GM23338 (cell line): ENCODE data around the gene MECP2. TPM values are rescaled to one million over a fixed set of nuclear protein-coding genes. Genes with fewer than 3 reads are reported as not detected.

Source experiments
- ATAC-seq: fragments of 200-7000 bp; cut with Tn5 transposase; 3 replicates; pipeline ENCODE4 v1.9.1; 2020
- DNase-seq: peaks from one replicate; pipeline ENCODE4 v3.0.0-alpha.2; 2015; ENCODE audit warnings: low spot score
- H2AFZ ChIP-seq: fragments of 200-600 bp; sonication (generic); 2 replicates; pipeline ENCODE4 v1.8.0; 2016; ENCODE audit warnings: antibody characterized with exemption, mild to moderate bottlenecking, moderate library complexity
- H3F3A ChIP-seq: fragments of 200-600 bp; sonication (generic); replicated peaks from 2 replicates; pipeline ENCODE4 v1.8.0; 2017; ENCODE audit warnings: antibody characterized with exemption, mixed run types, low read depth
- H3K27ac ChIP-seq: fragments of 200-600 bp; sonication (generic); 2 replicates; pipeline ENCODE4 v1.6.1; 2016; ENCODE audit warnings: low read depth
- H3K27me3 ChIP-seq: fragments of 200-600 bp; sonication (generic); 2 replicates; pipeline ENCODE4 v1.8.0; 2016; ENCODE audit warnings: mild to moderate bottlenecking, mixed run types, moderate library complexity; ENCODE audit not compliant: insufficient read depth
- H3K36me3 ChIP-seq: fragments of 200-600 bp; sonication (generic); 2 replicates; pipeline ENCODE4 v1.8.0; 2016; ENCODE audit warnings: mild to moderate bottlenecking; ENCODE audit not compliant: insufficient read depth
- H3K4me1 ChIP-seq: fragments of 200-600 bp; sonication (generic); 2 replicates; pipeline ENCODE4 v1.8.0; 2016; ENCODE audit warnings: mild to moderate bottlenecking, moderate library complexity; ENCODE audit not compliant: insufficient read depth
- H3K4me2 ChIP-seq: fragments of 200-600 bp; sonication (generic); 2 replicates; pipeline ENCODE4 v1.7.1; 2017; ENCODE audit warnings: mixed run types
- H3K4me3 ChIP-seq: fragments of 200-600 bp; sonication (generic); 2 replicates; pipeline ENCODE4 v1.6.1; 2016; ENCODE audit warnings: mixed run types
- H3K79me2 ChIP-seq: fragments of 200-600 bp; sonication (generic); replicated peaks from 2 replicates; pipeline ENCODE4 v1.8.0; 2017; ENCODE audit warnings: mild to moderate bottlenecking; ENCODE audit not compliant: insufficient read depth
- H3K9me2 ChIP-seq: fragments of 200-600 bp; sonication (generic); 2 replicates; pipeline ENCODE4 v1.8.0; 2017; ENCODE audit not compliant: insufficient read depth
- H4K20me1 ChIP-seq: fragments of 200-600 bp; sonication (generic); replicated peaks from 2 replicates; pipeline ENCODE4 v1.8.0; 2017; ENCODE audit warnings: mild to moderate bottlenecking; ENCODE audit not compliant: insufficient read depth
- H3K27ac Mint-ChIP-seq: 2 replicates; pipeline ENCODE4 v1.8.0; 2020; ENCODE audit warnings: inconsistent platforms, mild to moderate bottlenecking, moderate library complexity, mixed read lengths
- H3K27me3 Mint-ChIP-seq: 3 replicates; pipeline ENCODE4 v1.8.0; 2022; ENCODE audit warnings: low read depth, mild to moderate bottlenecking, moderate library complexity, mixed read lengths, inconsistent platforms; ENCODE audit not compliant: insufficient read depth, poor library complexity
- H3K36me3 Mint-ChIP-seq: 3 replicates; pipeline ENCODE4 v1.8.0; 2021; ENCODE audit warnings: low read depth, mild to moderate bottlenecking, inconsistent platforms, moderate library complexity, mixed read lengths
- H3K4me1 Mint-ChIP-seq: 3 replicates; pipeline ENCODE4 v1.8.0; 2020; ENCODE audit warnings: mild to moderate bottlenecking, inconsistent platforms, mixed read lengths
- H3K4me3 Mint-ChIP-seq: 3 replicates; pipeline ENCODE4 v1.8.0; 2021; ENCODE audit warnings: moderate library complexity, mild to moderate bottlenecking, inconsistent platforms, mixed read lengths
- H3K9me3 Mint-ChIP-seq: 3 replicates; pipeline ENCODE4 v1.8.0; 2020; ENCODE audit warnings: moderate library complexity, mild to moderate bottlenecking, inconsistent platforms, mixed read lengths
- CREB1 ChIP-seq: fragments of 250-450 bp; sonication (Bioruptor Pico); IDR thresholded peaks from 2 replicates; pipeline ENCODE4 v1.5.0; 2020; ENCODE audit warnings: low read depth, mild to moderate bottlenecking, moderate library complexity
- EZH2 ChIP-seq: fragments of 200-600 bp; sonication (generic); IDR thresholded peaks from one replicate; pipeline ENCODE4 v1.8.0; 2017; ENCODE audit warnings: antibody characterized with exemption, mild to moderate bottlenecking, low read depth; ENCODE audit not compliant: unreplicated experiment
- EZH2phosphoT487 ChIP-seq: fragments of 200-600 bp; sonication (generic); IDR thresholded peaks from one replicate; pipeline ENCODE4 v1.8.1; 2018; ENCODE audit warnings: antibody characterized with exemption; ENCODE audit not compliant: unreplicated experiment
- JUNB ChIP-seq: IDR thresholded peaks from one replicate; pipeline ENCODE4 v1.6.1; 2016; ENCODE audit warnings: antibody characterized with exemption; ENCODE audit not compliant: unreplicated experiment
- NANOG ChIP-seq: IDR thresholded peaks from 2 replicates; pipeline ENCODE4 v1.6.1; 2016; ENCODE audit warnings: antibody characterized with exemption, borderline replicate concordance
- POLR2AphosphoS5 ChIP-seq: IDR thresholded peaks from 2 replicates; pipeline ENCODE4 v1.6.1; 2016; ENCODE audit warnings: antibody characterized with exemption, low read depth
- ZNF114 ChIP-seq: fragments of 250-450 bp; sonication (Bioruptor Pico); IDR thresholded peaks from 2 replicates; pipeline ENCODE4 v1.5.0; 2020; ENCODE audit warnings: mild to moderate bottlenecking, moderate library complexity
- ZNF331 ChIP-seq: fragments of 250-450 bp; sonication (Bioruptor Pico); IDR thresholded peaks from 2 replicates; pipeline ENCODE4 v1.5.0; 2020; ENCODE audit warnings: low read depth, mild to moderate bottlenecking, moderate library complexity
- polyA plus RNA-seq: library from polyadenylated mRNA; unstranded; fragments of >200 nt; fragmentation: Nextera tagmentation; extraction: Ambion mirVana; gene quantifications from 2 replicates; pipeline ENCODE4 v1.2.1, GENCODE V29; 2016
- total RNA-seq: library from RNA; depleted of rRNA; stranded (reverse); fragments of >200 nt; shearing (Covaris generic); gene quantifications from 2 replicates; pipeline ENCODE4 v1.2.3, GENCODE V29; 2014
- TF ChIP-seq, protein P1 (sequence below): IDR thresholded peaks from one replicate; pipeline ENCODE4 v1.6.1; 2018; ENCODE audit warnings: antibody characterized with exemption; ENCODE audit not compliant: unreplicated experiment
- TF ChIP-seq, protein P2 (sequence below): IDR thresholded peaks from 2 replicates; pipeline ENCODE4 v1.6.1; 2016; ENCODE audit warnings: antibody characterized with exemption
- TF ChIP-seq, protein P3 (sequence below), 2 experiments: fragments of 200-600 bp in 1 of 2; sonication (generic) in 1 of 2; conservative IDR thresholded peaks; 2 replicates each; pipeline versions ENCODE4 v1.5.1 to v1.6.1; 2016 to 2017; ENCODE audit warnings: antibody characterized with exemption in 2 of 2, low read depth in 2 of 2, mild to moderate bottlenecking in 2 of 2, moderate library complexity in 1 of 2
- TF ChIP-seq, protein P4 (sequence below): fragments of 250-450 bp; sonication (Bioruptor Pico); IDR thresholded peaks from 2 replicates; pipeline ENCODE4 v1.5.0; 2020; ENCODE audit warnings: mild to moderate bottlenecking, moderate library complexity

Gene MECP2
- total and polyA plus RNA-seq, 2 experiments from 2014 or later, result 27.7 to 32.7 TPM

DNA sequence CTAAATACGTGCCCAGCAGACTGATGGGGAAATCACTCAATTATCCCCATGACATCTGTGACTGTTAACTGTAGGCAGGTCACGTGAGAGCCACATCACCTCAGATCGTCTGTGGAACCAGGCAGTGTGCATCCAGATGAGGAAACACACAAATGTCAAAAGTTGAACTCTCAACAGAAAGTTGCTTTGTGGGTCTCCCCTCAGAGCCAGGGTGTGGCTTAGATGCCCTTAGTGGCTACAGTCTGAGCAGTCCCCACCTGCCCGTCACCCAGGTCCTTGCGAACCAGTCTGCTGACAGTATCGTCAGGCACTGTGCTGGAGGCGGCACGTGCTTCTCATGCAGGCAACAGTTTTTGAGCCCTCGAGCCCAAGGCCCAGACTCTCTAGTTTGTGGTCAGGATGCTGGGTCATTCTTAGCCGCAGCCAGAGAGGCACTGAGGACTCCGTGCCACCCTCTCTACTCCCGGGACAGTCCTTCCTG lies 114.2 kb downstream of the MECP2 start (continued):
- TF ChIP-seq ZNF114 (CRISPR knock-in tag), result no peak
- no peak for TF ChIP-seq CREB1 (CRISPR knock-in tag)

DNA sequence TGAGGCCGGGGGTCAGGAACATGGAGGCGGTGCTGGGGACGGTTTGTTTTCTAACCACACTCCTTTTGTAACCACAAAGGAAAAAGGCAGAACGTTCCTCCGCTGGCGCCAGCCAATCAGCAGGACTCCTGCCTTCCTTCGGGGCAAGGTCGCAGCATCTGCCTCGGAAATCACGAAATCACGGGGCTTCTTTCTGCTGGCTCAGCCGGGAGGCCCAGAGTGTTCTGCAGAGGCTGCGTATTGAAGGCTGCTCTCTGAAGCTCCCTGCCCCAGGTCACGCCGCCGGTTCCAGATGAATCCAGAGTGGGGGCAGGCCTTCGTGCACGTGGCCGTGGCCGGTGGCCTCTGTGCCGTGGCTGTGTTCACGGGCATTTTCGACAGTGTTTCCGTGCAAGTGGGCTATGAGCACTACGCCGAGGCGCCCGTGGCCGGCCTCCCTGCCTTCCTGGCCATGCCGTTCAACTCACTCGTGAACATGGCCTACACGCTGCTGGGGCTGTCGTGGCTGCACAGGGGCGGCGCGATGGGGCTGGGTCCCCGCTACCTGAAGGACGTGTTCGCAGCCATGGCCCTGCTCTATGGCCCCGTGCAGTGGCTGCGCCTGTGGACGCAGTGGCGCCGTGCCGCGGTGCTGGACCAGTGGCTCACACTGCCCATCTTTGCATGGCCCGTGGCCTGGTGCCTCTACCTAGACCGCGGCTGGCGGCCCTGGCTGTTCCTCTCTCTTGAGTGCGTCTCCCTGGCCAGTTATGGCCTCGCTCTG lies 115.6 kb downstream of the MECP2 start:
- H3K4me2 ChIP-seq, result no peak overlapping the region
- no peaks in the 10 kb centered on the region for H3F3A ChIP-seq
- H3K36me3 ChIP-seq, result no peaks in the 10 kb centered on the region
- H2AFZ ChIP-seq, result no peak overlapping the region
- no peaks in the 10 kb centered on the region for H3K4me1 ChIP-seq
- no peaks in the 10 kb centered on the region for H3K79me2 ChIP-seq
- H3K4me1 Mint-ChIP-seq, result peaks cover 9% of the 10 kb centered on the region; the same call in 2 of the 3 replicates
- DNase-seq (no peak), ATAC-seq (no peak)
- peaks cover under 1% of the 10 kb centered on the region for H3K27me3 Mint-ChIP-seq
- H3K27ac Mint-ChIP-seq, result 0 out of 2 replicates have a peak overlapping the region, but pooled peaks have one; percentile 3
- no peaks in the 10 kb centered on the region for H3K9me2 ChIP-seq
- no peaks in the 10 kb centered on the region for H3K9me3 Mint-ChIP-seq
- no peak overlapping the region for H3K4me3 Mint-ChIP-seq
- no peaks in the 10 kb centered on the region for H3K27me3 ChIP-seq
- H4K20me1 ChIP-seq, result no peaks in the 10 kb centered on the region
- no peaks in the 10 kb centered on the region for H3K36me3 Mint-ChIP-seq
- H3K27ac ChIP-seq, result no peak overlapping the region
- H3K4me3 ChIP-seq, result no peak overlapping the region
- TF ChIP-seq EZH2 (no peak), CREB1 (CRISPR knock-in tag) (no peak), JUNB (no peak), NANOG (no peak), EZH2phosphoT487 (no peak), POLR2AphosphoS5 (no peak), ZNF331 (CRISPR knock-in tag) (no peak)
- TF ChIP-seq, protein P1, sequence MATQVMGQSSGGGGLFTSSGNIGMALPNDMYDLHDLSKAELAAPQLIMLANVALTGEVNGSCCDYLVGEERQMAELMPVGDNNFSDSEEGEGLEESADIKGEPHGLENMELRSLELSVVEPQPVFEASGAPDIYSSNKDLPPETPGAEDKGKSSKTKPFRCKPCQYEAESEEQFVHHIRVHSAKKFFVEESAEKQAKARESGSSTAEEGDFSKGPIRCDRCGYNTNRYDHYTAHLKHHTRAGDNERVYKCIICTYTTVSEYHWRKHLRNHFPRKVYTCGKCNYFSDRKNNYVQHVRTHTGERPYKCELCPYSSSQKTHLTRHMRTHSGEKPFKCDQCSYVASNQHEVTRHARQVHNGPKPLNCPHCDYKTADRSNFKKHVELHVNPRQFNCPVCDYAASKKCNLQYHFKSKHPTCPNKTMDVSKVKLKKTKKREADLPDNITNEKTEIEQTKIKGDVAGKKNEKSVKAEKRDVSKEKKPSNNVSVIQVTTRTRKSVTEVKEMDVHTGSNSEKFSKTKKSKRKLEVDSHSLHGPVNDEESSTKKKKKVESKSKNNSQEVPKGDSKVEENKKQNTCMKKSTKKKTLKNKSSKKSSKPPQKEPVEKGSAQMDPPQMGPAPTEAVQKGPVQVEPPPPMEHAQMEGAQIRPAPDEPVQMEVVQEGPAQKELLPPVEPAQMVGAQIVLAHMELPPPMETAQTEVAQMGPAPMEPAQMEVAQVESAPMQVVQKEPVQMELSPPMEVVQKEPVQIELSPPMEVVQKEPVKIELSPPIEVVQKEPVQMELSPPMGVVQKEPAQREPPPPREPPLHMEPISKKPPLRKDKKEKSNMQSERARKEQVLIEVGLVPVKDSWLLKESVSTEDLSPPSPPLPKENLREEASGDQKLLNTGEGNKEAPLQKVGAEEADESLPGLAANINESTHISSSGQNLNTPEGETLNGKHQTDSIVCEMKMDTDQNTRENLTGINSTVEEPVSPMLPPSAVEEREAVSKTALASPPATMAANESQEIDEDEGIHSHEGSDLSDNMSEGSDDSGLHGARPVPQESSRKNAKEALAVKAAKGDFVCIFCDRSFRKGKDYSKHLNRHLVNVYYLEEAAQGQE, result no peak
- TF ChIP-seq, protein P2, sequence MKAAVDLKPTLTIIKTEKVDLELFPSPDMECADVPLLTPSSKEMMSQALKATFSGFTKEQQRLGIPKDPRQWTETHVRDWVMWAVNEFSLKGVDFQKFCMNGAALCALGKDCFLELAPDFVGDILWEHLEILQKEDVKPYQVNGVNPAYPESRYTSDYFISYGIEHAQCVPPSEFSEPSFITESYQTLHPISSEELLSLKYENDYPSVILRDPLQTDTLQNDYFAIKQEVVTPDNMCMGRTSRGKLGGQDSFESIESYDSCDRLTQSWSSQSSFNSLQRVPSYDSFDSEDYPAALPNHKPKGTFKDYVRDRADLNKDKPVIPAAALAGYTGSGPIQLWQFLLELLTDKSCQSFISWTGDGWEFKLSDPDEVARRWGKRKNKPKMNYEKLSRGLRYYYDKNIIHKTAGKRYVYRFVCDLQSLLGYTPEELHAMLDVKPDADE, result no peak
- TF ChIP-seq, protein P3, sequence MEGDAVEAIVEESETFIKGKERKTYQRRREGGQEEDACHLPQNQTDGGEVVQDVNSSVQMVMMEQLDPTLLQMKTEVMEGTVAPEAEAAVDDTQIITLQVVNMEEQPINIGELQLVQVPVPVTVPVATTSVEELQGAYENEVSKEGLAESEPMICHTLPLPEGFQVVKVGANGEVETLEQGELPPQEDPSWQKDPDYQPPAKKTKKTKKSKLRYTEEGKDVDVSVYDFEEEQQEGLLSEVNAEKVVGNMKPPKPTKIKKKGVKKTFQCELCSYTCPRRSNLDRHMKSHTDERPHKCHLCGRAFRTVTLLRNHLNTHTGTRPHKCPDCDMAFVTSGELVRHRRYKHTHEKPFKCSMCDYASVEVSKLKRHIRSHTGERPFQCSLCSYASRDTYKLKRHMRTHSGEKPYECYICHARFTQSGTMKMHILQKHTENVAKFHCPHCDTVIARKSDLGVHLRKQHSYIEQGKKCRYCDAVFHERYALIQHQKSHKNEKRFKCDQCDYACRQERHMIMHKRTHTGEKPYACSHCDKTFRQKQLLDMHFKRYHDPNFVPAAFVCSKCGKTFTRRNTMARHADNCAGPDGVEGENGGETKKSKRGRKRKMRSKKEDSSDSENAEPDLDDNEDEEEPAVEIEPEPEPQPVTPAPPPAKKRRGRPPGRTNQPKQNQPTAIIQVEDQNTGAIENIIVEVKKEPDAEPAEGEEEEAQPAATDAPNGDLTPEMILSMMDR (conservative IDR thresholded peaks at IDR 0.05; ENCODE audit: low read depth in 2 of 2), result no peak
- TF ChIP-seq, protein P4, sequence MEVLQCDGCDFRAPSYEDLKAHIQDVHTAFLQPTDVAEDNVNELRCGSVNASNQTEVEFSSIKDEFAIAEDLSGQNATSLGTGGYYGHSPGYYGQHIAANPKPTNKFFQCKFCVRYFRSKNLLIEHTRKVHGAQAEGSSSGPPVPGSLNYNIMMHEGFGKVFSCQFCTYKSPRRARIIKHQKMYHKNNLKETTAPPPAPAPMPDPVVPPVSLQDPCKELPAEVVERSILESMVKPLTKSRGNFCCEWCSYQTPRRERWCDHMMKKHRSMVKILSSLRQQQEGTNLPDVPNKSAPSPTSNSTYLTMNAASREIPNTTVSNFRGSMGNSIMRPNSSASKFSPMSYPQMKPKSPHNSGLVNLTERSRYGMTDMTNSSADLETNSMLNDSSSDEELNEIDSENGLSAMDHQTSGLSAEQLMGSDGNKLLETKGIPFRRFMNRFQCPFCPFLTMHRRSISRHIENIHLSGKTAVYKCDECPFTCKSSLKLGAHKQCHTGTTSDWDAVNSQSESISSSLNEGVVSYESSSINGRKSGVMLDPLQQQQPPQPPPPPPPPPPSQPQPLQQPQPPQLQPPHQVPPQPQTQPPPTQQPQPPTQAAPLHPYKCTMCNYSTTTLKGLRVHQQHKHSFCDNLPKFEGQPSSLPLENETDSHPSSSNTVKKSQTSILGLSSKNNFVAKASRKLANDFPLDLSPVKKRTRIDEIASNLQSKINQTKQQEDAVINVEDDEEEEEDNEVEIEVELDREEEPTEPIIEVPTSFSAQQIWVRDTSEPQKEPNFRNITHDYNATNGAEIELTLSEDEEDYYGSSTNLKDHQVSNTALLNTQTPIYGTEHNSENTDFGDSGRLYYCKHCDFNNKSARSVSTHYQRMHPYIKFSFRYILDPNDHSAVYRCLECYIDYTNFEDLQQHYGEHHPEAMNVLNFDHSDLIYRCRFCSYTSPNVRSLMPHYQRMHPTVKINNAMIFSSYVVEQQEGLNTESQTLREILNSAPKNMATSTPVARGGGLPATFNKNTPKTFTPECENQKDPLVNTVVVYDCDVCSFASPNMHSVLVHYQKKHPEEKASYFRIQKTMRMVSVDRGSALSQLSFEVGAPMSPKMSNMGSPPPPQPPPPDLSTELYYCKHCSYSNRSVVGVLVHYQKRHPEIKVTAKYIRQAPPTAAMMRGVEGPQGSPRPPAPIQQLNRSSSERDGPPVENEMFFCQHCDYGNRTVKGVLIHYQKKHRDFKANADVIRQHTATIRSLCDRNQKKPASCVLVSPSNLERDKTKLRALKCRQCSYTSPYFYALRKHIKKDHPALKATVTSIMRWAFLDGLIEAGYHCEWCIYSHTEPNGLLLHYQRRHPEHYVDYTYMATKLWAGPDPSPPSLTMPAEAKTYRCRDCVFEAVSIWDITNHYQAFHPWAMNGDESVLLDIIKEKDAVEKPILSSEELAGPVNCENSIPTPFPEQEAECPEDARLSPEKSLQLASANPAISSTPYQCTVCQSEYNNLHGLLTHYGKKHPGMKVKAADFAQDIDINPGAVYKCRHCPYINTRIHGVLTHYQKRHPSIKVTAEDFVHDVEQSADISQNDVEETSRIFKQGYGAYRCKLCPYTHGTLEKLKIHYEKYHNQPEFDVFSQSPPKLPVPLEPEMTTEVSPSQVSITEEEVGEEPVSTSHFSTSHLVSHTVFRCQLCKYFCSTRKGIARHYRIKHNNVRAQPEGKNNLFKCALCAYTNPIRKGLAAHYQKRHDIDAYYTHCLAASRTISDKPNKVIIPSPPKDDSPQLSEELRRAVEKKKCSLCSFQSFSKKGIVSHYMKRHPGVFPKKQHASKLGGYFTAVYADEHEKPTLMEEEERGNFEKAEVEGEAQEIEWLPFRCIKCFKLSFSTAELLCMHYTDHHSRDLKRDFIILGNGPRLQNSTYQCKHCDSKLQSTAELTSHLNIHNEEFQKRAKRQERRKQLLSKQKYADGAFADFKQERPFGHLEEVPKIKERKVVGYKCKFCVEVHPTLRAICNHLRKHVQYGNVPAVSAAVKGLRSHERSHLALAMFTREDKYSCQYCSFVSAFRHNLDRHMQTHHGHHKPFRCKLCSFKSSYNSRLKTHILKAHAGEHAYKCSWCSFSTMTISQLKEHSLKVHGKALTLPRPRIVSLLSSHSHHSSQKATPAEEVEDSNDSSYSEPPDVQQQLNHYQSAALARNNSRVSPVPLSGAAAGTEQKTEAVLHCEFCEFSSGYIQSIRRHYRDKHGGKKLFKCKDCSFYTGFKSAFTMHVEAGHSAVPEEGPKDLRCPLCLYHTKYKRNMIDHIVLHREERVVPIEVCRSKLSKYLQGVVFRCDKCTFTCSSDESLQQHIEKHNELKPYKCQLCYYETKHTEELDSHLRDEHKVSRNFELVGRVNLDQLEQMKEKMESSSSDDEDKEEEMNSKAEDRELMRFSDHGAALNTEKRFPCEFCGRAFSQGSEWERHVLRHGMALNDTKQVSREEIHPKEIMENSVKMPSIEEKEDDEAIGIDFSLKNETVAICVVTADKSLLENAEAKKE, result no peak
